ENCODE results near the gene MAN1C1. TPM values are rescaled to one million over a fixed set of nuclear protein-coding genes. Genes with fewer than 3 reads are reported as not detected.
"Not testable (repeated sequence)": the region's sequence is repeated elsewhere in the genome, so short reads cannot be mapped to it uniquely, and the experiment has no call there.

MAN1C1 gene
- total RNA-seq, 1 donor from 2014 or later: 6.8 TPM

DNA sequence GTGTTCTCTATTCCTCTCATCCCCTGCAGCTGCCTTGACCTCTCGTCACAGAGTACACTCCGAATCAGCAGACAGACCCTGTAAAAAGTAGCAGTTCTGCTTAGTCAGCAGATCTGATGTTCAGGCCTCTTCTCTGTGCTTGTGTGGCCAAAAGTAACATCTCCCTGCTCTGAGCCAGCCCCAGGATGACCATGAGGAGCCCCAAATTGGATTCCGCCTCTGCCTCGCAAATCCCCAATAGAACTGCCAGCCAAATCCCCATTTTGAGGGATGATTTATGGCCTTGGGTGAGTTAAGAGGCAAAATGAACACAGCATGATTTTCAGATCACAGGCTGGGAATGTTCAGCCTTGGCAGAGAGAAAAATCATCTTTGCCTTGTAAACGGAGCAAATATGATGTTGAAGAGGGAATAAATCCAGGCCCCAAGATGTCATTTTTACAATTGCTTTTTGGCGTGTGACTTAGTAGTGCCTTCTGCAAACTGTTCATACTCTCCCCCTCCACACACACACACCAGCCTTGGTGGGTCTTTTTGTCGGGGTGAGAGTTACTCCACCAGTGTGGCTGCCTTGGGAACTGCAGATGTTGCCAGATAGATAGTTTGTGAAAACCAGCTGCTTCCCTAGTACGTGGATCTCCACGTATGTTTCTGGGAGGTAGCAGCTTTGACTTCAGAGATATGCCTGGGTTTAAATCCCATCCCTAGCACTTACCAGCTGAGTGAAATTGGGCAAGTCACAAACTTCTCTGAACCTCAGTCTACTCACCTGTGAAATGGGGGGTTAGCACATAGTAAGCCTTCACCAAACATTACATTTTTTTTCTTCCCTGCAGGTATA, 77.8 kb downstream of the MAN1C1 start:
- no peaks in the 10 kb centered on the region for H3K9me3 ChIP-seq (ENCODE audit: low read depth)
- TF ChIP-seq, protein P1, sequence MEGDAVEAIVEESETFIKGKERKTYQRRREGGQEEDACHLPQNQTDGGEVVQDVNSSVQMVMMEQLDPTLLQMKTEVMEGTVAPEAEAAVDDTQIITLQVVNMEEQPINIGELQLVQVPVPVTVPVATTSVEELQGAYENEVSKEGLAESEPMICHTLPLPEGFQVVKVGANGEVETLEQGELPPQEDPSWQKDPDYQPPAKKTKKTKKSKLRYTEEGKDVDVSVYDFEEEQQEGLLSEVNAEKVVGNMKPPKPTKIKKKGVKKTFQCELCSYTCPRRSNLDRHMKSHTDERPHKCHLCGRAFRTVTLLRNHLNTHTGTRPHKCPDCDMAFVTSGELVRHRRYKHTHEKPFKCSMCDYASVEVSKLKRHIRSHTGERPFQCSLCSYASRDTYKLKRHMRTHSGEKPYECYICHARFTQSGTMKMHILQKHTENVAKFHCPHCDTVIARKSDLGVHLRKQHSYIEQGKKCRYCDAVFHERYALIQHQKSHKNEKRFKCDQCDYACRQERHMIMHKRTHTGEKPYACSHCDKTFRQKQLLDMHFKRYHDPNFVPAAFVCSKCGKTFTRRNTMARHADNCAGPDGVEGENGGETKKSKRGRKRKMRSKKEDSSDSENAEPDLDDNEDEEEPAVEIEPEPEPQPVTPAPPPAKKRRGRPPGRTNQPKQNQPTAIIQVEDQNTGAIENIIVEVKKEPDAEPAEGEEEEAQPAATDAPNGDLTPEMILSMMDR (IDR thresholded peaks at IDR 0.05): no peak
- no peak for TF ChIP-seq EZH2phosphoT487 (IDR thresholded peaks at IDR 0.05)
- TF ChIP-seq EZH2 (IDR thresholded peaks at IDR 0.05): no peak
- no peaks in the 10 kb centered on the region for H3K36me3 ChIP-seq
- Mint-ChIP-seq H3K4me3 (no peak overlapping the region), H3K27ac (peak overlapping the region; percentile 24), H3K9me3 (no peaks in the 10 kb centered on the region), H3K36me3 (no peaks in the 10 kb centered on the region), H3K4me1 (peaks cover 52% of the 10 kb centered on the region), H3K27me3 (ENCODE audit: insufficient read depth, low read depth) (peaks cover 2% of the 10 kb centered on the region)
- no peak overlapping the region for H3K9ac ChIP-seq
- H3K4me1 ChIP-seq: peaks cover 23% of the 10 kb centered on the region
- no peak overlapping the region for H2AFZ ChIP-seq (replicated peaks)
- no peaks in the 10 kb centered on the region for H4K20me1 ChIP-seq (ENCODE audit: low read depth)
- no peak overlapping the region for H3K27ac ChIP-seq
- peaks cover 24% of the 10 kb centered on the region for H3F3A ChIP-seq (ENCODE audit: low read depth)
- no peaks in the 10 kb centered on the region for H3K27me3 ChIP-seq
- no peak overlapping the region for H3K4me3 ChIP-seq
- H3K79me2 ChIP-seq (ENCODE audit: low read depth): no peaks in the 10 kb centered on the region
- H3K4me2 ChIP-seq: no peak overlapping the region
- no peak for DNase-seq (ENCODE audit: low spot score)

DNA sequence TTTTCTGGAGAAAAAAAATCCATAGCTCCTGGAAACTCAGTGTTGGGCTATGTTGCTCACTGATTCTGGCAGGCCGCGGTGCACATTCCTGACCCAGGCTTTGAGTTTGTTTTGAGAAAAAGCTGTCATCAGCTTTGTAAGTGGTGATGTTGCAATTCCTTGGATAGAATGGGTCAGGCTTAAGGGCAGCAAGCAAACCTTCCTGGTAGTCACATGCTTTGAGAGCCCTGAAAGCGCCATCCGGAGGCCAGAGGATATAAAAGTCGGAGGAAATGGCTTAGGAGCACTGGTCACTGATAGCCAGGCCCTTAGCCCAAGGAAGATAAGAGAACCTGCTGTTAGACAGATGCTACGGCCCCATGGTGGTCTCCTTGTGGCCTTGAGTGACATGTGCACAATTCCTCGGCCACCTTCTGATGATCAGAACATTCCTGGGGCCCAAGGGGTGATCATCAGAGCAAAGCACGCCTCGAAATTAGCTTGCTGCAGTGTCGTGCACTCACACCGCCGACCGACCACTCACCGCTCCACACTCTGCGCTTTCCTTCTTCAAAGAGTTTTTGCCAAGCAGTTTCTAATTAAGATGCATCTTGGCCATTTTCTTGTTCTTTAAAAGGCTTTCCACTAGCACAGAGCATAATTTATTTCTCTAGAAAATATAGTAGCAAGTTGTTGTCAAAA, 78.6 kb downstream of the MAN1C1 start:
- H3K4me1 Mint-ChIP-seq: peaks cover 61% of the 10 kb centered on the region
- H3K9ac ChIP-seq: no peak overlapping the region

GRCh38 chr1:25695771-25696311, 79.2 kb downstream of the MAN1C1 start:
- H4K20me1 ChIP-seq (ENCODE audit: low read depth): no peaks in the 10 kb centered on the region
- no peaks in the 10 kb centered on the region for H3K27me3 ChIP-seq
- H3K4me1 ChIP-seq: peaks cover 38% of the 10 kb centered on the region
- no peak overlapping the region for H3K4me2 ChIP-seq
- H3F3A ChIP-seq (ENCODE audit: low read depth): peaks cover 32% of the 10 kb centered on the region
- peak overlapping the region; percentile 85 for H3K27ac Mint-ChIP-seq
- no peaks in the 10 kb centered on the region for H3K36me3 Mint-ChIP-seq
- no peak overlapping the region for H3K27ac ChIP-seq
- H3K4me1 Mint-ChIP-seq: peaks cover 63% of the 10 kb centered on the region
- peaks cover 2% of the 10 kb centered on the region for H3K27me3 Mint-ChIP-seq (ENCODE audit: insufficient read depth, low read depth)
- H3K9ac ChIP-seq: no peak overlapping the region
- H3K36me3 ChIP-seq: no peaks in the 10 kb centered on the region
- no peak overlapping the region for H3K4me3 ChIP-seq
- no peaks in the 10 kb centered on the region for H3K9me3 Mint-ChIP-seq
- DNase-seq (ENCODE audit: low spot score): no peak
- no peaks in the 10 kb centered on the region for H3K79me2 ChIP-seq (ENCODE audit: low read depth)
- H3K4me3 Mint-ChIP-seq: no peak overlapping the region
- TF ChIP-seq EZH2phosphoT487 (IDR thresholded peaks at IDR 0.05) (no peak), EZH2 (IDR thresholded peaks at IDR 0.05) (no peak)
- TF ChIP-seq, protein P1 (IDR thresholded peaks at IDR 0.05): no peak
- H3K9me3 ChIP-seq (ENCODE audit: low read depth): no peaks in the 10 kb centered on the region
- H2AFZ ChIP-seq (replicated peaks): peak overlapping the region; percentile 41

More for the DNA sequence above, 78.6 kb downstream of the MAN1C1 start:
- H3K27ac Mint-ChIP-seq: peak overlapping the region; percentile 65
- H3K79me2 ChIP-seq (ENCODE audit: low read depth): no peaks in the 10 kb centered on the region
- no peaks in the 10 kb centered on the region for H3K36me3 ChIP-seq
- peaks cover 28% of the 10 kb centered on the region for H3F3A ChIP-seq (ENCODE audit: low read depth)
- H3K9me3 ChIP-seq (ENCODE audit: low read depth): no peaks in the 10 kb centered on the region
- H2AFZ ChIP-seq (replicated peaks): peak overlapping the region; percentile 41
- no peak overlapping the region for H3K27ac ChIP-seq
- no peak overlapping the region for H3K4me2 ChIP-seq
- H4K20me1 ChIP-seq (ENCODE audit: low read depth): no peaks in the 10 kb centered on the region
- H3K4me3 Mint-ChIP-seq: no peak overlapping the region
- peak; percentile 62 for DNase-seq (ENCODE audit: low spot score)
- H3K27me3 ChIP-seq: no peaks in the 10 kb centered on the region
- H3K27me3 Mint-ChIP-seq (ENCODE audit: insufficient read depth, low read depth): peaks cover 2% of the 10 kb centered on the region
- H3K36me3 Mint-ChIP-seq: no peaks in the 10 kb centered on the region
- H3K4me3 ChIP-seq: no peak overlapping the region
- H3K9me3 Mint-ChIP-seq: no peaks in the 10 kb centered on the region
- peaks cover 32% of the 10 kb centered on the region for H3K4me1 ChIP-seq
- TF ChIP-seq EZH2phosphoT487 (IDR thresholded peaks at IDR 0.05): no peak
- TF ChIP-seq, protein P1 (IDR thresholded peaks at IDR 0.05): peak; percentile 31
- no peak for TF ChIP-seq EZH2 (IDR thresholded peaks at IDR 0.05)

- H3K4me1 Mint-ChIP-seq: peaks cover 66% of the 10 kb centered on the region
- not testable (repeated sequence) for H4K20me1 ChIP-seq (ENCODE audit: low read depth); H3K4me3 ChIP-seq; H3K9me3 ChIP-seq (ENCODE audit: low read depth); H3K79me2 ChIP-seq (ENCODE audit: low read depth); H3K27ac ChIP-seq; H3K36me3 Mint-ChIP-seq; DNase-seq (ENCODE audit: low spot score); H3K4me3 Mint-ChIP-seq; H3K9ac ChIP-seq; H3K4me2 ChIP-seq; H3K36me3 ChIP-seq; H2AFZ ChIP-seq (replicated peaks); H3K27me3 ChIP-seq; H3K9me3 Mint-ChIP-seq; H3K27me3 Mint-ChIP-seq (ENCODE audit: insufficient read depth, low read depth)
- peak overlapping the region; percentile 2 for H3K27ac Mint-ChIP-seq
- Histone ChIP-seq H3K4me1 (peaks cover 42% of the 10 kb centered on the region), H3F3A (ENCODE audit: low read depth) (peaks cover 32% of the 10 kb centered on the region)
Measured at GRCh38 chr1:25696643-25697042, 80.1 kb downstream of the MAN1C1 start.

All from neural progenitor cell (in vitro differentiated cells).